HEK293 (cell line): ENCODE data around the gene NMB.

Source experiments
- CTCF ChIA-PET: fragments of 350-600 bp; formaldehyde crosslinking; extraction: SDS; loops from one replicate; lab custom pipeline; 2021; ENCODE audit warnings: antibody characterized with exemption; lab: Yijun Ruan, JAX
- POLR2A ChIA-PET: fragments of 300-600 bp; formaldehyde crosslinking; extraction: SDS; loops from one replicate; lab custom pipeline; 2020; ENCODE audit warnings: antibody characterized with exemption, inconsistent platforms; lab: Yijun Ruan, JAX
- H3K27ac ChIP-seq: fragments of 200-500 bp; sonication (Bioruptor generic); 2 replicates; pipeline ENCODE4 v1.5.1; 2014; ENCODE audit warnings: low read depth, low read length, control low read depth, inconsistent platforms; ENCODE audit errors: extremely low read depth
- H3K36me3 ChIP-seq, 2 experiments: fragments of 200-500 bp in 1 of 2; sonication (Bioruptor generic) in 1 of 2; 1 replicate in 1 of 2; 2 replicates in 1 of 2; pipeline ENCODE4 v1.5.1; 2014 to 2017; ENCODE audit warnings: inconsistent platforms in 2 of 2, low read length in 2 of 2; ENCODE audit not compliant: control insufficient read depth in 2 of 2, insufficient read depth in 1 of 2
- H3K4me1 ChIP-seq: fragments of 200-500 bp; sonication (Bioruptor generic); 2 replicates; pipeline ENCODE4 v1.5.1; 2014; ENCODE audit warnings: mild to moderate bottlenecking, low read length, inconsistent platforms; ENCODE audit not compliant: control insufficient read depth, insufficient read depth
- H3K4me3 ChIP-seq: 2 replicates; pipeline ENCODE4 v1.5.1; 2011; ENCODE audit warnings: low read depth, mild to moderate bottlenecking, control low read depth, low read length, moderate library complexity
- H3K9me3 ChIP-seq: fragments of 200-500 bp; sonication (Bioruptor generic); 2 replicates; pipeline ENCODE4 v1.5.1; 2014; ENCODE audit warnings: low read depth, low read length, inconsistent platforms; ENCODE audit not compliant: control insufficient read depth, insufficient read depth
- CTCF ChIP-seq: fragments of 450-650 bp; formaldehyde crosslinking; IDR thresholded peaks from 2 replicates; pipeline ENCODE4 v1.5.1; 2016; ENCODE audit warnings: missing biosample characterization, missing genetic modification characterization
- HOXA7 ChIP-seq: sonication (generic); formaldehyde crosslinking; IDR thresholded peaks from 2 replicates; pipeline ENCODE4 v1.8.1; 2022; ENCODE audit warnings: missing genetic modification reagents, borderline replicate concordance
- IKZF3 ChIP-seq: fragments of 450-650 bp; IDR thresholded peaks from 2 replicates; pipeline ENCODE4 v1.5.0; 2018; ENCODE audit warnings: missing biosample characterization, mild to moderate bottlenecking, missing genetic modification characterization, moderate library complexity
- REST ChIP-seq: fragments of 450-650 bp; formaldehyde crosslinking; IDR thresholded peaks from 2 replicates; pipeline ENCODE4 v1.5.1; 2016; ENCODE audit warnings: missing biosample characterization, missing genetic modification characterization
- TSHZ1 ChIP-seq: fragments of 450-650 bp; formaldehyde crosslinking; IDR thresholded peaks from 2 replicates; pipeline ENCODE4 v1.5.1; 2016; ENCODE audit warnings: missing biosample characterization, missing genetic modification characterization, borderline replicate concordance
- ZBTB17 ChIP-seq: fragments of 450-650 bp; formaldehyde crosslinking; IDR thresholded peaks from 2 replicates; pipeline ENCODE4 v1.5.1; 2016; ENCODE audit warnings: missing biosample characterization, missing genetic modification characterization
- ZFP69B ChIP-seq: fragments of 450-650 bp; formaldehyde crosslinking; IDR thresholded peaks from 2 replicates; pipeline ENCODE4 v1.5.1; 2016; ENCODE audit warnings: missing biosample characterization, missing genetic modification characterization
- ZNF114 ChIP-seq: fragments of 450-650 bp; formaldehyde crosslinking; IDR thresholded peaks from 2 replicates; pipeline ENCODE4 v1.5.0; 2017; ENCODE audit warnings: missing biosample characterization, missing genetic modification characterization
- ZNF155 ChIP-seq: fragments of 450-650 bp; formaldehyde crosslinking; IDR thresholded peaks from 2 replicates; pipeline ENCODE4 v1.5.1; 2016; ENCODE audit warnings: missing biosample characterization, missing genetic modification characterization
- ZNF174 ChIP-seq: fragments of 450-650 bp; formaldehyde crosslinking; IDR thresholded peaks from 2 replicates; pipeline ENCODE4 v1.5.0; 2017; ENCODE audit warnings: missing biosample characterization, mild to moderate bottlenecking, missing genetic modification characterization
- ZNF274 ChIP-seq, 2 experiments: fragments of 200-500 bp in 1 of 2; fragments of 450-650 bp in 1 of 2; sonication (Bioruptor generic) in 1 of 2; formaldehyde crosslinking in 1 of 2; IDR thresholded peaks; 2 replicates each; pipeline versions ENCODE4 v1.5.1 to v1.6.1; 2014 to 2016; ENCODE audit warnings: borderline replicate concordance in 1 of 2, inconsistent platforms in 1 of 2, low read length in 1 of 2, missing biosample characterization in 1 of 2, missing genetic modification characterization in 1 of 2
- ZNF335 ChIP-seq: fragments of 450-650 bp; formaldehyde crosslinking; conservative IDR thresholded peaks from 2 replicates; pipeline ENCODE4 v1.5.1; 2016; ENCODE audit warnings: missing biosample characterization, missing genetic modification characterization
- ZNF37A ChIP-seq: fragments of 450-650 bp; IDR thresholded peaks from 2 replicates; pipeline ENCODE4 v1.5.1; 2018; ENCODE audit warnings: missing biosample characterization, missing genetic modification characterization
- ZNF501 ChIP-seq: fragments of 450-650 bp; formaldehyde crosslinking; IDR thresholded peaks from 2 replicates; pipeline ENCODE4 v1.5.1; 2016; ENCODE audit warnings: missing biosample characterization, missing genetic modification characterization
- ZNF610 ChIP-seq: fragments of 450-650 bp; formaldehyde crosslinking; IDR thresholded peaks from 2 replicates; pipeline ENCODE4 v1.5.1; 2016; ENCODE audit warnings: missing biosample characterization, missing genetic modification characterization, borderline replicate concordance
- ZNF621 ChIP-seq: fragments of 450-650 bp; formaldehyde crosslinking; IDR thresholded peaks from 2 replicates; pipeline ENCODE4 v1.5.1; 2017; ENCODE audit warnings: missing biosample characterization, missing genetic modification characterization
- ZNF624 ChIP-seq: fragments of 450-650 bp; formaldehyde crosslinking; IDR thresholded peaks from 2 replicates; pipeline ENCODE4 v1.5.1; 2017; ENCODE audit warnings: missing biosample characterization, missing genetic modification characterization
- ZNF664 ChIP-seq: fragments of 450-650 bp; formaldehyde crosslinking; IDR thresholded peaks from 2 replicates; pipeline ENCODE4 v1.5.1; 2016; ENCODE audit warnings: missing biosample characterization, missing genetic modification characterization
- ZNF692 ChIP-seq: fragments of 450-650 bp; formaldehyde crosslinking; IDR thresholded peaks from 2 replicates; pipeline ENCODE4 v1.5.1; 2016; ENCODE audit warnings: missing biosample characterization, missing genetic modification characterization
- ZNF785 ChIP-seq: fragments of 450-650 bp; formaldehyde crosslinking; IDR thresholded peaks from 2 replicates; pipeline ENCODE4 v1.5.1; 2016; ENCODE audit warnings: missing biosample characterization, missing genetic modification characterization
- ZSCAN30 ChIP-seq: fragments of 450-650 bp; IDR thresholded peaks from 2 replicates; pipeline ENCODE4 v1.5.1; 2018; ENCODE audit warnings: missing biosample characterization, mild to moderate bottlenecking, missing genetic modification characterization, moderate library complexity

Gene NMB

GRCh38 chr15:84606653-84607120 lies 51.3 kb downstream of the NMB start:
- Histone ChIP-seq H3K4me3 (no peak overlapping the region), H3K36me3 (peaks cover 18 to 45% of the 10 kb centered on the region in 2 experiments; a peak in 2 of 3 replicates), H3K9me3 (no peaks in the 10 kb centered on the region)
- POLR2A ChIA-PET: no interaction called here
- TF ChIP-seq REST (tag by site-specific recombination): no peak
- TF ChIP-seq ZNF785 (tag by site-specific recombination): no peak
- TF ChIP-seq IKZF3: no peak
- TF ChIP-seq CTCF (tag by site-specific recombination): no peak
- TF ChIP-seq TSHZ1 (tag by site-specific recombination): no peak
- no peak for TF ChIP-seq ZNF37A (tag by site-specific recombination)
- TF ChIP-seq ZNF501: no peak
- no peak for TF ChIP-seq ZNF274 (IDR thresholded peaks at IDR 0.05; ENCODE audit: low read length)
- TF ChIP-seq ZNF274 (tag by site-specific recombination; IDR thresholded peaks at IDR 0.05; ENCODE audit: borderline replicate concordance): no peak
- TF ChIP-seq ZNF610 (tag by site-specific recombination): no peak
- TF ChIP-seq, all 188 proteins: peak for 0
- peaks cover 14% of the 10 kb centered on the region for H3K4me1 ChIP-seq
- no peak overlapping the region for H3K27ac ChIP-seq
- CTCF ChIA-PET: interaction anchor here (0.5 to 1.5 kb wide), 3 partner anchors 8 to 349 kb away, joined by 3 to 4 read pairs (median 3); no protein-coding TSS in a partner anchor

GRCh38 chr15:84605554-84605882 lies 52.5 kb downstream of the NMB start:
- TF ChIP-seq ZFP69B (tag by site-specific recombination) (no peak), ZNF624 (no peak), ZNF664 (tag by site-specific recombination) (no peak), ZNF114 (tag by site-specific recombination) (no peak), ZNF174 (tag by site-specific recombination) (no peak), ZNF335 (tag by site-specific recombination) (no peak), CTCF (tag by site-specific recombination) (no peak), HOXA7 (CRISPR knock-in tag) (no peak), ZBTB17 (tag by site-specific recombination) (no peak), ZSCAN30 (tag by site-specific recombination) (no peak), ZNF621 (tag by site-specific recombination) (no peak), ZNF692 (tag by site-specific recombination) (no peak), ZNF155 (no peak)
- H3K4me1 ChIP-seq: peaks cover 16% of the 10 kb centered on the region
- POLR2A ChIA-PET: interaction anchor here (0.6 kb wide), 1 partner anchor 30 kb away, joined by 6 read pairs; no protein-coding TSS in a partner anchor
- H3K36me3 ChIP-seq: peaks cover 15 to 45% of the 10 kb centered on the region in 2 experiments; a peak in 2 of 3 replicates
- no peak overlapping the region for H3K27ac ChIP-seq
- H3K4me3 ChIP-seq: no peak overlapping the region
- CTCF ChIA-PET: interaction anchor here (0.6 to 0.9 kb wide), 2 partner anchors 18 to 445 kb away, joined by 3 to 4 read pairs; no protein-coding TSS in a partner anchor
- H3K9me3 ChIP-seq: no peaks in the 10 kb centered on the region
